Liver (tissue), 9 donors: ENCODE results near the gene BRCA2. TPM values are rescaled to one million over a fixed set of nuclear protein-coding genes. Genes with fewer than 3 reads are reported as not detected.

Experiments used
- DNase-seq: peaks from one replicate; pipeline ENCODE4 v3.0.0-alpha.2; 2017; ENCODE audit warnings: low spot score
- H3K27ac ChIP-seq, 2 donors: one replicate each; pipeline ENCODE4 v1.7.0; 2013; ENCODE audit warnings: inconsistent platforms in 2 of 2, low read length in 2 of 2, control low read depth in 1 of 2, low read depth in 1 of 2, mild to moderate bottlenecking in 1 of 2
- H3K27me3 ChIP-seq, 4 donors: one replicate each; pipeline versions ENCODE4 v1.6.1 to v1.7.0; 2013; ENCODE audit warnings: low read length in 3 of 4, inconsistent platforms in 1 of 4, mild to moderate bottlenecking in 1 of 4, moderate library complexity in 1 of 4; ENCODE audit not compliant: control insufficient read depth in 4 of 4, insufficient read depth in 4 of 4
- H3K36me3 ChIP-seq, 4 donors: one replicate each; pipeline versions ENCODE4 v1.6.1 to v1.7.0; 2013; ENCODE audit warnings: low read length in 3 of 4, mild to moderate bottlenecking in 3 of 4, low read depth in 1 of 4, moderate library complexity in 1 of 4; ENCODE audit not compliant: control insufficient read depth in 4 of 4, insufficient read depth in 3 of 4
- H3K4me1 ChIP-seq, 4 donors: one replicate each; pipeline versions ENCODE4 v1.6.1 to v1.7.0; 2013; ENCODE audit warnings: low read length in 3 of 4, mild to moderate bottlenecking in 3 of 4, moderate library complexity in 1 of 4; ENCODE audit not compliant: control insufficient read depth in 4 of 4, insufficient read depth in 4 of 4
- H3K4me3 ChIP-seq, 3 donors: one replicate each; pipeline versions ENCODE4 v1.6.1 to v1.7.0; 2013; ENCODE audit warnings: low read length in 3 of 3, control low read depth in 1 of 3, low read depth in 1 of 3, mild to moderate bottlenecking in 1 of 3
- H3K9ac ChIP-seq, 2 donors: one replicate each; pipeline ENCODE4 v1.7.0; 2013; ENCODE audit warnings: low read length in 2 of 2, mild to moderate bottlenecking in 2 of 2, moderate library complexity in 2 of 2, control low read depth in 1 of 2, low read depth in 1 of 2
- H3K9me3 ChIP-seq, 4 donors: one replicate each; pipeline versions ENCODE4 v1.6.1 to v1.7.0; 2013; ENCODE audit warnings: low read length in 3 of 4; ENCODE audit not compliant: control insufficient read depth in 4 of 4
- EGR1 ChIP-seq, 2 donors: IDR thresholded peaks; 2 replicates each; pipeline ENCODE4 v1.6.1; 2016 to 2018; ENCODE audit warnings: antibody characterized with exemption in 2 of 2, low read depth in 2 of 2
- FOXA1 ChIP-seq: IDR thresholded peaks from 2 replicates; pipeline ENCODE4 v1.6.1; 2016; ENCODE audit warnings: antibody characterized with exemption
- FOXA2 ChIP-seq: IDR thresholded peaks from 2 replicates; pipeline ENCODE4 v1.6.1; 2016; ENCODE audit warnings: antibody characterized with exemption
- GABPA ChIP-seq, 2 donors: IDR thresholded peaks in 1 of 2; conservative IDR thresholded peaks in 1 of 2; 2 replicates each; pipeline ENCODE4 v1.6.1; 2016; ENCODE audit warnings: antibody characterized with exemption in 2 of 2, mild to moderate bottlenecking in 1 of 2, moderate library complexity in 1 of 2
- HNF4A ChIP-seq, 2 donors: conservative IDR thresholded peaks; 2 replicates each; pipeline ENCODE4 v1.6.1; 2016; ENCODE audit warnings: antibody characterized with exemption in 2 of 2, mild to moderate bottlenecking in 2 of 2
- HNF4G ChIP-seq: IDR thresholded peaks from 2 replicates; pipeline ENCODE4 v1.6.1; 2016; ENCODE audit warnings: antibody characterized with exemption
- JUND ChIP-seq, 2 donors: IDR thresholded peaks; 2 replicates each; pipeline ENCODE4 v1.6.1; 2016; ENCODE audit warnings: antibody characterized with exemption in 2 of 2
- NR2F2 ChIP-seq: IDR thresholded peaks from 2 replicates; pipeline ENCODE4 v1.6.1; 2016; ENCODE audit warnings: antibody characterized with exemption
- RAD21 ChIP-seq, 2 donors: IDR thresholded peaks; 2 replicates each; pipeline ENCODE4 v1.6.1; 2016; ENCODE audit warnings: antibody characterized with exemption in 2 of 2, mild to moderate bottlenecking in 2 of 2
- RXRA ChIP-seq, 2 donors: IDR thresholded peaks; 2 replicates each; pipeline ENCODE4 v1.6.1; 2017 to 2018; ENCODE audit warnings: antibody characterized with exemption in 2 of 2, mild to moderate bottlenecking in 1 of 2
- SP1 ChIP-seq: IDR thresholded peaks from 2 replicates; pipeline ENCODE4 v1.6.1; 2018; ENCODE audit warnings: antibody characterized with exemption, mild to moderate bottlenecking
- TAF1 ChIP-seq: conservative IDR thresholded peaks from 2 replicates; pipeline ENCODE4 v1.6.1; 2016; ENCODE audit warnings: antibody characterized with exemption, mild to moderate bottlenecking
- YY1 ChIP-seq: IDR thresholded peaks from 2 replicates; pipeline ENCODE4 v1.6.1; 2016; ENCODE audit warnings: antibody characterized with exemption, mild to moderate bottlenecking
- WGBS: extraction: QIAGEN DNeasy Blood & Tissue Kit; methylation state at CpG from one replicate; pipeline ENCODE4 v1.1.7; 2013; 5-methylcytosine and 5-hydroxymethylcytosine counted together
- polyA plus RNA-seq, 2 donors: library from polyadenylated mRNA; stranded (reverse) in 1 of 2; unstranded in 1 of 2; fragments of 200-250 nt in 1 of 2; fragments of >200 nt in 1 of 2; fragmentation: Nextera tagmentation in 1 of 2; extraction: Ambion mirVana in 1 of 2; gene quantifications; one replicate each; pipeline versions ENCODE4 v1.2.1 to v1.2.3, GENCODE V29; 2013 to 2015
- total RNA-seq, 2 donors: library from RNA; depleted of rRNA; stranded (reverse); fragments of >200 nt; gene quantifications; one replicate each; pipeline ENCODE4 v1.2.3, GENCODE V29; 2014
- TF ChIP-seq, protein P1 (sequence below): IDR thresholded peaks from 2 replicates; pipeline ENCODE4 v1.6.1; 2016; ENCODE audit warnings: antibody characterized with exemption
- TF ChIP-seq, protein P2 (sequence below): IDR thresholded peaks from 2 replicates; pipeline ENCODE4 v1.6.1; 2016; ENCODE audit warnings: antibody characterized with exemption
- TF ChIP-seq, protein P3 (sequence below): IDR thresholded peaks from 2 replicates; pipeline ENCODE4 v1.6.1; 2016; ENCODE audit warnings: antibody characterized with exemption
- TF ChIP-seq, protein P4 (sequence below): IDR thresholded peaks from 2 replicates; pipeline ENCODE4 v1.6.1; 2016; ENCODE audit warnings: antibody characterized with exemption, mild to moderate bottlenecking
- TF ChIP-seq, protein P5 (sequence below): fragments of 150-350 bp; IDR thresholded peaks from 2 replicates; pipeline ENCODE4 v1.5.1; 2017; ENCODE audit warnings: improper control_type of control experiment, low read depth, low read length; ENCODE audit not compliant: missing input control
- donor health status: healthy.
- donor health status: healthy.
- donor health status: healthy.
- donor health status: healthy.
- donor health status: healthy.

The BRCA2 gene
- total and polyA plus RNA-seq, 4 donors = 0.39 to 10.8 (median 0.86) TPM

DNA sequence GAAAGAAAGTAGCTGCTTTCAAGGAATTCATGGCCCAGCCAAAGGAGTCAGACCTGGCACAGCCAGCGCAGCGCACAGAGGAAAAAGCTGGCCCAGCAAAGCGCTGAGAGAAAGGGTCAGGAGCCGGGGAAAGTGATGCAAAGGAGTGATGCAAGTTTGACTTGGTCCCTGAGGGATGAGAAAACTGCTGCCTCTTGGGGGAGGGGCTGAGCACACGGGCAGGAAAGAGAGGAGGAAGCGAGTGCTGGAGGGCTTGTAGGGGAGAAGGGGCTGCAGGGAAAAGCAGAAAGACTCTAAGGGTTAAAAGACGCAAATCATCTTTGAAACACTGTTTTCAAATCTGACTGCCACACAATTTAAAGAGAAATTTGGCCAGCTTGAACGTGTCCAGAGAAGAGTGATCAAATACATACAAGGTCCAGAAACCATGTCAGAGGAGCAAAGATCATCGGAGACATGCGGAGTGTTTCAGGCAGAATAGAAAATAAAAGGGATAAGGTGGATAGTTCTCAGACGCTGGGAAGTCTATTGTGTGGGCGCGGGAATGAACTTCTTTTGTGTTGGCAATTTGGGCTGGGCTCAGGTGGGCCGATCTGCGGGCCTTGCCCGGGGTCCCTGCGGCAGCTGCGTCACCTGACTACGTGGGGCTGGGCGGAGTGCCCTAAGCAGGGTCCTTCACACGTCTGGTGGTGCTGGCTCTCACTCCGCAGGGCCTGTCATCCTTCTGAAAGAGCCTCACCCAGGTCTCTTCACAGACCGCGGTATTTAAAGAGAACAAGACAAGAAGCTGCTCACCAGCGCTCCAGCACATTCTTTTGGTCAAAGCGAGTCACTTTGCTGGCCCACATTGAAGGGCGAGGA is 94.5 kb downstream of the BRCA2 start:
- Histone ChIP-seq H3K4me1 (peaks cover 6 to 46% (median 34%) of the 10 kb centered on the region in 4 donors), H3K36me3 (peaks cover 1 to 20% (median 17%) of the 10 kb centered on the region in 4 donors), H3K27ac (peak overlapping the region; percentile 79 to 91), H3K27me3 (no peaks in the 10 kb centered on the region), H3K4me3 (peak overlapping the region; percentile 2 to 32 (median 6)), H3K9ac (peak overlapping the region in 1 of 2 donors; percentile 82), H3K9me3 (no peaks in the 10 kb centered on the region)
- no peak for DNase-seq
- WGBS = 35% methylated on average over 27 of the region's 27 CpGs
- TF ChIP-seq NR2F2 = no peak
- TF ChIP-seq FOXA2 = peak; percentile 34
- TF ChIP-seq TAF1 = peak; percentile 13
- TF ChIP-seq, protein P1, sequence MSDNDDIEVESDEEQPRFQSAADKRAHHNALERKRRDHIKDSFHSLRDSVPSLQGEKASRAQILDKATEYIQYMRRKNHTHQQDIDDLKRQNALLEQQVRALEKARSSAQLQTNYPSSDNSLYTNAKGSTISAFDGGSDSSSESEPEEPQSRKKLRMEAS = peak; percentile 48
- peak; percentile 81 to 87 for TF ChIP-seq HNF4A (conservative IDR thresholded peaks at IDR 0.05)
- TF ChIP-seq SP1 = peak; percentile 77
- peak; percentile 53 to 58 for TF ChIP-seq RAD21 (IDR thresholded peaks at IDR 0.05)
- peak; percentile 82 to 83 for TF ChIP-seq RXRA (IDR thresholded peaks at IDR 0.05)
- TF ChIP-seq, protein P2, sequence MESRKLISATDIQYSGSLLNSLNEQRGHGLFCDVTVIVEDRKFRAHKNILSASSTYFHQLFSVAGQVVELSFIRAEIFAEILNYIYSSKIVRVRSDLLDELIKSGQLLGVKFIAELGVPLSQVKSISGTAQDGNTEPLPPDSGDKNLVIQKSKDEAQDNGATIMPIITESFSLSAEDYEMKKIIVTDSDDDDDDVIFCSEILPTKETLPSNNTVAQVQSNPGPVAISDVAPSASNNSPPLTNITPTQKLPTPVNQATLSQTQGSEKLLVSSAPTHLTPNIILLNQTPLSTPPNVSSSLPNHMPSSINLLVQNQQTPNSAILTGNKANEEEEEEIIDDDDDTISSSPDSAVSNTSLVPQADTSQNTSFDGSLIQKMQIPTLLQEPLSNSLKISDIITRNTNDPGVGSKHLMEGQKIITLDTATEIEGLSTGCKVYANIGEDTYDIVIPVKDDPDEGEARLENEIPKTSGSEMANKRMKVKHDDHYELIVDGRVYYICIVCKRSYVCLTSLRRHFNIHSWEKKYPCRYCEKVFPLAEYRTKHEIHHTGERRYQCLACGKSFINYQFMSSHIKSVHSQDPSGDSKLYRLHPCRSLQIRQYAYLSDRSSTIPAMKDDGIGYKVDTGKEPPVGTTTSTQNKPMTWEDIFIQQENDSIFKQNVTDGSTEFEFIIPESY = peak; percentile 11
- TF ChIP-seq YY1 = peak; percentile 46
- peak; percentile 76 for TF ChIP-seq HNF4G
- TF ChIP-seq, protein P3, sequence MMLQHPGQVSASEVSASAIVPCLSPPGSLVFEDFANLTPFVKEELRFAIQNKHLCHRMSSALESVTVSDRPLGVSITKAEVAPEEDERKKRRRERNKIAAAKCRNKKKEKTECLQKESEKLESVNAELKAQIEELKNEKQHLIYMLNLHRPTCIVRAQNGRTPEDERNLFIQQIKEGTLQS = peak; percentile 99
- peak; percentile 61 to 78 for TF ChIP-seq JUND (IDR thresholded peaks at IDR 0.05)
- TF ChIP-seq FOXA1 = no peak
- TF ChIP-seq, protein P4, sequence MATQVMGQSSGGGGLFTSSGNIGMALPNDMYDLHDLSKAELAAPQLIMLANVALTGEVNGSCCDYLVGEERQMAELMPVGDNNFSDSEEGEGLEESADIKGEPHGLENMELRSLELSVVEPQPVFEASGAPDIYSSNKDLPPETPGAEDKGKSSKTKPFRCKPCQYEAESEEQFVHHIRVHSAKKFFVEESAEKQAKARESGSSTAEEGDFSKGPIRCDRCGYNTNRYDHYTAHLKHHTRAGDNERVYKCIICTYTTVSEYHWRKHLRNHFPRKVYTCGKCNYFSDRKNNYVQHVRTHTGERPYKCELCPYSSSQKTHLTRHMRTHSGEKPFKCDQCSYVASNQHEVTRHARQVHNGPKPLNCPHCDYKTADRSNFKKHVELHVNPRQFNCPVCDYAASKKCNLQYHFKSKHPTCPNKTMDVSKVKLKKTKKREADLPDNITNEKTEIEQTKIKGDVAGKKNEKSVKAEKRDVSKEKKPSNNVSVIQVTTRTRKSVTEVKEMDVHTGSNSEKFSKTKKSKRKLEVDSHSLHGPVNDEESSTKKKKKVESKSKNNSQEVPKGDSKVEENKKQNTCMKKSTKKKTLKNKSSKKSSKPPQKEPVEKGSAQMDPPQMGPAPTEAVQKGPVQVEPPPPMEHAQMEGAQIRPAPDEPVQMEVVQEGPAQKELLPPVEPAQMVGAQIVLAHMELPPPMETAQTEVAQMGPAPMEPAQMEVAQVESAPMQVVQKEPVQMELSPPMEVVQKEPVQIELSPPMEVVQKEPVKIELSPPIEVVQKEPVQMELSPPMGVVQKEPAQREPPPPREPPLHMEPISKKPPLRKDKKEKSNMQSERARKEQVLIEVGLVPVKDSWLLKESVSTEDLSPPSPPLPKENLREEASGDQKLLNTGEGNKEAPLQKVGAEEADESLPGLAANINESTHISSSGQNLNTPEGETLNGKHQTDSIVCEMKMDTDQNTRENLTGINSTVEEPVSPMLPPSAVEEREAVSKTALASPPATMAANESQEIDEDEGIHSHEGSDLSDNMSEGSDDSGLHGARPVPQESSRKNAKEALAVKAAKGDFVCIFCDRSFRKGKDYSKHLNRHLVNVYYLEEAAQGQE = peak; percentile 37
- peak in 1 of 2 donors; percentile 68 for TF ChIP-seq EGR1 (IDR thresholded peaks at IDR 0.05; ENCODE audit: low read depth in 2 of 2)
- TF ChIP-seq GABPA (IDR thresholded peaks at IDR 0.05 in 1 of 2, conservative IDR thresholded peaks at IDR 0.05 in 1 of 2) = no peak
- TF ChIP-seq, protein P5, sequence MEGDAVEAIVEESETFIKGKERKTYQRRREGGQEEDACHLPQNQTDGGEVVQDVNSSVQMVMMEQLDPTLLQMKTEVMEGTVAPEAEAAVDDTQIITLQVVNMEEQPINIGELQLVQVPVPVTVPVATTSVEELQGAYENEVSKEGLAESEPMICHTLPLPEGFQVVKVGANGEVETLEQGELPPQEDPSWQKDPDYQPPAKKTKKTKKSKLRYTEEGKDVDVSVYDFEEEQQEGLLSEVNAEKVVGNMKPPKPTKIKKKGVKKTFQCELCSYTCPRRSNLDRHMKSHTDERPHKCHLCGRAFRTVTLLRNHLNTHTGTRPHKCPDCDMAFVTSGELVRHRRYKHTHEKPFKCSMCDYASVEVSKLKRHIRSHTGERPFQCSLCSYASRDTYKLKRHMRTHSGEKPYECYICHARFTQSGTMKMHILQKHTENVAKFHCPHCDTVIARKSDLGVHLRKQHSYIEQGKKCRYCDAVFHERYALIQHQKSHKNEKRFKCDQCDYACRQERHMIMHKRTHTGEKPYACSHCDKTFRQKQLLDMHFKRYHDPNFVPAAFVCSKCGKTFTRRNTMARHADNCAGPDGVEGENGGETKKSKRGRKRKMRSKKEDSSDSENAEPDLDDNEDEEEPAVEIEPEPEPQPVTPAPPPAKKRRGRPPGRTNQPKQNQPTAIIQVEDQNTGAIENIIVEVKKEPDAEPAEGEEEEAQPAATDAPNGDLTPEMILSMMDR = no peak
